ENCODE results near the gene SMC6.

- TF ChIP-seq, protein P1, sequence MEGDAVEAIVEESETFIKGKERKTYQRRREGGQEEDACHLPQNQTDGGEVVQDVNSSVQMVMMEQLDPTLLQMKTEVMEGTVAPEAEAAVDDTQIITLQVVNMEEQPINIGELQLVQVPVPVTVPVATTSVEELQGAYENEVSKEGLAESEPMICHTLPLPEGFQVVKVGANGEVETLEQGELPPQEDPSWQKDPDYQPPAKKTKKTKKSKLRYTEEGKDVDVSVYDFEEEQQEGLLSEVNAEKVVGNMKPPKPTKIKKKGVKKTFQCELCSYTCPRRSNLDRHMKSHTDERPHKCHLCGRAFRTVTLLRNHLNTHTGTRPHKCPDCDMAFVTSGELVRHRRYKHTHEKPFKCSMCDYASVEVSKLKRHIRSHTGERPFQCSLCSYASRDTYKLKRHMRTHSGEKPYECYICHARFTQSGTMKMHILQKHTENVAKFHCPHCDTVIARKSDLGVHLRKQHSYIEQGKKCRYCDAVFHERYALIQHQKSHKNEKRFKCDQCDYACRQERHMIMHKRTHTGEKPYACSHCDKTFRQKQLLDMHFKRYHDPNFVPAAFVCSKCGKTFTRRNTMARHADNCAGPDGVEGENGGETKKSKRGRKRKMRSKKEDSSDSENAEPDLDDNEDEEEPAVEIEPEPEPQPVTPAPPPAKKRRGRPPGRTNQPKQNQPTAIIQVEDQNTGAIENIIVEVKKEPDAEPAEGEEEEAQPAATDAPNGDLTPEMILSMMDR (IDR thresholded peaks at IDR 0.05) = no peak
- TF ChIP-seq POLR2A (IDR thresholded peaks at IDR 0.05) = peak in 2 of 3 donors; percentile 31 to 34
These were observed at the start of gene SMC6, which contains the start of gene GEN1 for GRCh38 chr2:17753803-17754663.
